COR-L47 (cell line): ENCODE measurements around the gene CCDC107.

ENCODE experiments used
- DNase-seq: peaks from one replicate; lab custom pipeline; 2025; lab: John Stamatoyannopoulos, UW

CCDC107 gene

DNA sequence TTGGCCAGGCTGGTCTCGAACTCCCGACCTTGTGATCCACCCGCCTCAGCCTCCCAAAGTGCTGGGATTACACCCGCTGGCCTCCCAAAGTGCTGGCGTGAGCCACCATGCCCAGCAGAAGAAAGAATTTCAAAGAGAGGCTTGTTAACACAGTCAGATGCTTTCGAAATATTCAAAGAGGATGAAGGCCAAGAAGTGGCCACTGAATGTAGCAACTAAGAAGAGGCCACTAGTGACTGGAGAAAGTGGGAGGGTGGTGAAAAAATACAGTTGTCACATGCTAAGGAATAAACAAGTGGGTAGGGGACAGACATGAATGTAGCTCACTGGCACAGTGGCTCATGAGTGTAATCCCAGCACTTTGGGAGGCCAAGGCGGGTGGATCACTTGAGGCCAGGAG, 44.6 kb downstream of the CCDC107 start:
- no peak for DNase-seq

DNA sequence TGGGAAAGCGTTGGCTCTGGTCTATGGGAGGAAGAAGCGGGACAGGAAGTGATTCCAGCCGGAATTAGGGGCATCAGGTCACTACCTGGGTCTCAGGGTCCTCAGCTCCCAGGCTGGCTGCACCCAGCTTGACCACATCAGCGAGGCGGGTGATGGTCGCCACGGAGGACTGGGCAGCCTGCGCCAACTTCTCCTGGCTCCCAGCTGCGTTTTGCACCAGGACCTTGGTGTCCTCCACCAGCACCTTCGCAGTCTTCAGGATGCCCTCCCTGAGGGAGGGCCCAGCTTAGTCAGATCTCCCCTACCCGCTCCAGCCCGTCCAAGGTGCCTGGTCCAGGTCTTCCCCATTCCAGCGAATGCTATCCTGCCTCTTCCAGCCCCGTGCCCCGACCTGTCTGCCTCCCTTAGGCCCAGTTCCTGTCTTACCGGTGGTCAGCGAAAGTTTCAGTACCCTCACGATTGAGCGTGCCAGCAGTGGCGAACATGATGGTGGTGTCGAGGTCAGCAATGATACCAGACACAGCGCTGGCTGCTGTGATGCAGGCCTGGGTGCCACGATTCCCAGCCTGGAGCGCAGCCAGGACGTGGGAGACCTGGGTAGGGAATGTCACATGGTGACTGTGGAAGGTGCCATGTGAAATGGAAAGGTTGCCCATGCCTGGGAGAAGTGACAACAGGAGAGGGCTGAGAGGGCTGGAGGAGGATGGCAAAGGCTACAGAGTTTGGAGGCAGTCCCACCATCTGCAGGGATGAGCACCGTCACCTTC, 46.0 kb downstream of the CCDC107 start:
- no peak for DNase-seq

DNA sequence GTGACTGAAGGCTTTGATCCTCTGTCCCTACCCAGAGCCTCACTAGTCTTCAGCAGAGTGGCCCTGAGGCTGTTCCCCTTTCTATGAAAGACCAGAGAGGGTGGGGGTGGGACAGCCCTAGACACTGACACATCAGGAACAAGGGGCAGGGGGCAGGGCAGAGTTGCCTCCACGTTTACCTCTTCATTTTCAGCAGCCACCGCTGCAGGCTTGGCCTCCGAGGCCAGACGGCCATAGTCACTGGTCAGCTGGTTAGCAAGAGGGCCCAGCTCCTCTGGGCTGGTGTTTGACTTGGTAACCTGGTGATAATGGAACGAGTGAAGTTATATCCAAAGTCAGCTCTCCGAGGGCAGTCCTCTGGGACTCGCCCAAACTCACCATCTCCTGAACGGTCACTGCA, 47.3 kb downstream of the CCDC107 start:
- DNase-seq = no peak

DNA sequence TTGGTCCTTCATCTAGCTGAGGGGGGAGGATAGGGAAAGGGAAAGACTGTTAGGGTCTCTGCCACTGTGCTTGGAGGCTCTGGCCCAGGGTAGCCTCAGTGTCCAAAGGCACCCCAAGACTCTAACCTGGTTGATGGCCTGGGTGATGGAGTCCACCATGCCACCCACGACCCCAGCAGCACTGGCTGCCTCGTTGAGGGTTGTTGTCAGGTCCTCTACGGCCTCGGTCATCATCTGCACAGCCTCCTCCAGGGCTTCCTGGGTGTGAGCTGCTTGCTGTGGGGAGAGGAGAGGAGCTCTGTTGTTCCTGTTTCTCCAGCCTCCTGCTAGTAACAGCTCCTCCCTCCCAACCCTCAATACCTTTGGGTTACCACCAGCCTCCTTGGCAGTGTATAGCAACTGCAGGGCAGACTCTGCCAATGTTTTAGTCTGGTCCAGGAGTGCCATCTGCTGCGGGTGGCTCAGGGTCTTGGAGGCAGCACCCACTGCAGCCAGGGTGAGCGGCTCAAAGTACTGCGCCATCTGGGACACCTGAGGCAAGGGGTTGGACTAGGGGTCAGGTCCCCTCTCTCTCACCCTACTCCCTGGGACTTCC, 47.8 kb downstream of the CCDC107 start:
- no peak for DNase-seq

DNA sequence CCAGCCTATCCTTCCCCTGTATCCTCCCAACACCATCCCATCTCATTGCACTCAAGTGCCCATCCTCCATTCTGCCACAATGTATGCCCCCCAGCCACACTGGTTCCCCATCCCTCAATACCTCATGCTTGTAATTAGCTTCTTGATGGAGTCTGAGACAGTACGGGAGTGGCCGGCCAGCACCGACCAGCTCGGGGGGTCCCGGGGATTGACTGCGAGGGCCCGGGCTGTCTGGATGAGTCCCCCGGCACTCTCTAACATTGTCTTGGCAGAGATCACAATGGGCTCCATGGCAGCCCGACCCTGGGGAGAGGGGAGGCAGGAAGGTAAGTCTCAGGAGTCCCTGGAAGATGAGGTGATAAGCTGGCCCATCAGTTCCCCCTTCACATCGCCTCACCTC, 48.9 kb downstream of the CCDC107 start:
- DNase-seq = no peak

DNA sequence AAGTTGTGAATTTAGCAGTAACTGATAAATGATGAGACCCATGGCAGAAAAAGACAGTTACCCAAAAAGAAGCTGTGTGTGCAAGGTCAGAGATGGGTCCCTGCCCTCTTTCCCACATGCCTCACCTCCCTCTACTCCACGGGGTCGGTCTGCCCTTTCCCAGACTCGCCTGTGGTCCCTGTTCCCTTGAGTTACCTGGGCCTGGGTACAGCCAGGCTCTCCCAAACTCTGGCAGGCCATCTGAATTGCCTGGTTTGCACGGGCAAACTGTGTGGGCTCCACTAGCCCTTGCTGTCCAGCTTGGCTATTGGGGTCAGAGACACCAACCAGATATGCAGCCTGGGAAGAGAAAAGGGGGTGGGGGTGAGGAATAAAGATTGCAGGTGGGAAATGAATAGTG, 50.1 kb downstream of the CCDC107 start:
- no peak for DNase-seq

DNA sequence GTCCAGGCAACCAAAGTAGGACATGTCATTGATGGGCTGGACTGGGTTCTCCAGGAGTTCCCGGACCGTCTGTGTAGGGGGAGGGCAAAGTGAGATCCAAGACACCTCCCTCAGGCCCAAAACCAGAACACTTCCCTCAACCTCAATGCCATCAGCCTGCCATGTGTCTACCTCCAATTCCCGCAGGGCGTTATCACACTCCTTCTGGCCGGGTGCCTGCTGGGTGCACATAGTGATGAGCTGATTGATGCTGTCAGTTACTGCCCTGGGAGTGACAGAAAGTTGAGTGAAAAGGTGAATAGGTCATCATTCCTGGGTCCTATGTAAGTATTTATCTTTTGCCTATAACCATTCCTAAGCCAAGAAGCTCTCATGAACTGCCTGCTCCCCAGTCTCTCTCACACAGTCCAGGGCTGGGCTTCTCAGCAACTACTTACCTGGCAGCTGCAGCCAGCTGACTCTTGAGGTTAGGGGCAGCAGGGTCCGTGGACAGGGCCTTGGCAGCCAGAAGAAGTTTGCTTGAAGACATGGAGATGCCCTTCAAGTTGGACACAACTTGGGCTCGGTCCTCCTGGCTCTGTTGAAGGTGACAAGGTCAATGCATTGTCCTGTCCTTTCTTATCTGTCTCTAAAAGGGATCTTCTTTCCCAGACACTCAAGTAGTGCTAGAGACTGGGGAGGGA, 52.9 kb downstream of the CCDC107 start:
- DNase-seq = no peak
